Stomach (tissue), 9 donors: ENCODE measurements around the gene MZF1. TPM values are rescaled to one million over a fixed set of nuclear protein-coding genes. Genes with fewer than 3 reads are reported as not detected.

Source experiments
- DNase-seq, 2 donors: peaks; one replicate each; pipeline versions ENCODE4 v3.0.0 to v3.0.0-alpha.2; 2013 to 2019
- H3K27ac ChIP-seq, 5 donors: fragments of 200-600 bp in 4 of 5; sonication (generic) in 4 of 5; one replicate each; pipeline ENCODE4 v1.5.1; 2013 to 2019; ENCODE audit warnings: mild to moderate bottlenecking in 1 of 5, moderate library complexity in 1 of 5
- H3K27me3 ChIP-seq, 3 donors: fragments of 200-600 bp; sonication (generic); one replicate each; pipeline ENCODE4 v1.5.1; 2017 to 2019; ENCODE audit warnings: mixed run types in 1 of 3
- H3K36me3 ChIP-seq, 4 donors: fragments of 200-600 bp; sonication (generic); 1 replicate in 3 of 4; 2 replicates in 1 of 4; pipeline ENCODE4 v1.5.1; 2016 to 2019
- H3K4me1 ChIP-seq, 4 donors: fragments of 200-600 bp; sonication (generic); one replicate each; pipeline ENCODE4 v1.5.1; 2016 to 2019
- H3K4me3 ChIP-seq, 4 donors: fragments of 200-600 bp; sonication (generic) in 3 of 4; one replicate each; pipeline ENCODE4 v1.5.1; 2016 to 2019; ENCODE audit warnings: mild to moderate bottlenecking in 1 of 4
- H3K9me3 ChIP-seq, 4 donors: fragments of 200-600 bp; sonication (generic); one replicate each; pipeline ENCODE4 v1.5.1; 2016 to 2019
- CTCF ChIP-seq, 7 experiments: fragments of 450-650 bp in 4 of 7; fragments of 200-600 bp in 3 of 7; sonication (generic) in 3 of 7; IDR thresholded peaks; one replicate each; pipeline ENCODE4 v1.5.1; 2016 to 2019; ENCODE audit warnings: antibody characterized with exemption in 7 of 7, control low read depth in 2 of 7, mild to moderate bottlenecking in 1 of 7
- EP300 ChIP-seq: sonication (generic); formaldehyde crosslinking; IDR thresholded peaks from one replicate; pipeline ENCODE4 v1.6.1; 2017; ENCODE audit warnings: antibody characterized with exemption
- POLR2A ChIP-seq, 4 donors: fragments of 450-650 bp; IDR thresholded peaks; one replicate each; pipeline ENCODE4 v1.6.1; 2016; ENCODE audit warnings: antibody characterized with exemption in 4 of 4, control low read depth in 2 of 4, mild to moderate bottlenecking in 1 of 4, moderate library complexity in 1 of 4
- POLR2AphosphoS5 ChIP-seq, 3 donors: sonication (generic); formaldehyde crosslinking; IDR thresholded peaks; one replicate each; pipeline ENCODE4 v1.6.1; 2016; ENCODE audit warnings: antibody characterized with exemption in 3 of 3
- WGBS, 5 donors: extraction: QIAGEN DNeasy Blood & Tissue Kit in 3 of 5; methylation state at CpG; one replicate each; pipeline versions ENCODE4 v1.1.5 to v1.1.7; 2013 to 2018; 5-methylcytosine and 5-hydroxymethylcytosine counted together
- intact Hi-C: fragments of 100-400 bp; cut with DNase I; formaldehyde crosslinking; loops from one replicate; pipeline ENCODE4 v1.15.1; 2023; ENCODE audit warnings: low total_unique reads
- polyA plus RNA-seq, 3 donors: library from polyadenylated mRNA; stranded (reverse); fragments of 200-250 nt; gene quantifications; one replicate each; pipeline ENCODE4 v1.2.3, GENCODE V29; 2013
- total RNA-seq, 5 donors: library from RNA; depleted of rRNA; stranded (reverse); fragments of >200 nt; gene quantifications; one replicate each; pipeline versions ENCODE4 v1.1.0 to v1.2.3, GENCODE V29; 2014 to 2016
- donor health status: healthy with polysubstance abuse.
- donor health status: Bipolar disorder and iron deficiency.
- donor health status: healthy.

The MZF1 gene
- total and polyA plus RNA-seq, 8 donors = 14.0 to 84.9 (median 49.3) TPM

GRCh38 chr19:58547323-58548312 lies 25.5 kb downstream of the MZF1 start:
- no peak for DNase-seq
- Histone ChIP-seq H3K27ac (no peak overlapping the region), H3K36me3 (peaks cover 61 to 71% (median 64%) of the 10 kb centered on the region in 4 donors), H3K9me3 (no peaks in the 10 kb centered on the region), H3K27me3 (peaks cover 0 to 5% (median 0%) of the 10 kb centered on the region in 3 donors), H3K4me3 (peak overlapping the region in 2 of 4 donors; percentile 97 to 100), H3K4me1 (peaks cover 23 to 52% (median 46%) of the 10 kb centered on the region in 4 donors)
- 86 to 90% (median 88%) methylated on average over 13 to 18 of the region's 18 CpGs for WGBS, 5 donors
- TF ChIP-seq POLR2A (IDR thresholded peaks at IDR 0.05) (no peak), CTCF (IDR thresholded peaks at IDR 0.05) (no peak)
- intact Hi-C loops = no loop called here

GRCh38 chr19:58546019-58546530 lies 27.1 kb downstream of the MZF1 start:
- H3K4me3 ChIP-seq = peak overlapping the region; percentile 90 to 100 (median 96)
- DNase-seq = no peak
- H3K27me3 ChIP-seq = peaks cover 0 to 14% (median 0%) of the 10 kb centered on the region in 3 donors
- H3K9me3 ChIP-seq = no peaks in the 10 kb centered on the region
- peaks cover 23 to 48% (median 43%) of the 10 kb centered on the region in 4 donors for H3K4me1 ChIP-seq
- 0 to 21% (median 7%) methylated on average over 1 of the region's 1 CpG for WGBS, 5 donors
- peak overlapping the region in 3 of 5 donors; percentile 81 to 98 (median 95) for H3K27ac ChIP-seq
- intact Hi-C loops = no loop called here
- peaks cover 46 to 56% (median 49%) of the 10 kb centered on the region in 4 donors for H3K36me3 ChIP-seq
- TF ChIP-seq POLR2AphosphoS5 (IDR thresholded peaks at IDR 0.05) (no peak), POLR2A (IDR thresholded peaks at IDR 0.05) (no peak), EP300 (no peak), CTCF (IDR thresholded peaks at IDR 0.05) (no peak)

GRCh38 chr19:58545286-58546018 lies 27.7 kb downstream of the MZF1 start:
- peaks cover 39 to 50% (median 42%) of the 10 kb centered on the region in 4 donors for H3K36me3 ChIP-seq
- intact Hi-C loops = no loop called here
- H3K27ac ChIP-seq = peak overlapping the region in 4 of 5 donors; percentile 79 to 98 (median 88)
- H3K9me3 ChIP-seq = no peaks in the 10 kb centered on the region
- WGBS, 5 donors = 3 to 6% (median 5%) methylated on average over 17 to 21 of the region's 21 CpGs
- peak overlapping the region; percentile 90 to 100 (median 96) for H3K4me3 ChIP-seq
- TF ChIP-seq POLR2A (IDR thresholded peaks at IDR 0.05) (no peak), CTCF (IDR thresholded peaks at IDR 0.05) (no peak), EP300 (no peak), POLR2AphosphoS5 (IDR thresholded peaks at IDR 0.05) (no peak)
- DNase-seq = no peak
- peaks cover 0 to 16% (median 0%) of the 10 kb centered on the region in 3 donors for H3K27me3 ChIP-seq
- H3K4me1 ChIP-seq = peaks cover 23 to 48% (median 43%) of the 10 kb centered on the region in 4 donors
